DND-41 (cell line): ENCODE measurements around the gene CEP95.
A peak's percentile ranks its signal among the peaks of the same experiment; 100 is the strongest.

ENCODE experiments used
- ATAC-seq: fragments of 200-7000 bp; cut with Tn5 transposase; 3 replicates; pipeline ENCODE4 v1.9.1; 2021; ENCODE audit warnings: low read depth; ENCODE audit not compliant: insufficient read depth
- DNase-seq: peaks from one replicate; pipeline ENCODE4 v3.0.0-alpha.2; 2020
- H2AFZ ChIP-seq: 2 replicates; pipeline ENCODE4 v1.6.0; 2012; ENCODE audit warnings: low read depth, low read length
- H3K27ac ChIP-seq: 2 replicates; pipeline ENCODE4 v1.5.1; 2012; ENCODE audit warnings: low read length, inconsistent platforms
- H3K27me3 ChIP-seq: fragments of 200-600 bp; sonication (generic); 2 replicates; pipeline ENCODE4 v1.6.0; 2012; ENCODE audit warnings: low read length, mild to moderate bottlenecking, inconsistent platforms; ENCODE audit not compliant: insufficient read depth, poor library complexity
- H3K36me3 ChIP-seq: 2 replicates; pipeline ENCODE4 v1.5.1; 2012; ENCODE audit warnings: low read length, inconsistent platforms; ENCODE audit not compliant: insufficient read depth
- H3K4me1 ChIP-seq: 2 replicates; pipeline ENCODE4 v1.5.1; 2012; ENCODE audit warnings: mild to moderate bottlenecking, low read length; ENCODE audit not compliant: insufficient read depth
- H3K4me2 ChIP-seq: 2 replicates; pipeline ENCODE4 v1.6.0; 2012; ENCODE audit warnings: mild to moderate bottlenecking, moderate library complexity, low read length, inconsistent platforms; ENCODE audit not compliant: insufficient read depth
- H3K4me3 ChIP-seq, 2 experiments: fragments of 200-600 bp in 1 of 2; shearing (Covaris generic) in 1 of 2; 2 replicates each; pipeline ENCODE4 v1.5.1; 2012 to 2016; ENCODE audit warnings: inconsistent platforms in 2 of 2, low read length in 2 of 2, mild to moderate bottlenecking in 2 of 2, low read depth in 1 of 2, moderate library complexity in 1 of 2
- H3K79me2 ChIP-seq: 2 replicates; pipeline ENCODE4 v1.6.0; 2012; ENCODE audit warnings: low read length, inconsistent platforms; ENCODE audit not compliant: insufficient read depth
- H3K9ac ChIP-seq: 2 replicates; pipeline ENCODE4 v1.6.0; 2012; ENCODE audit warnings: low read depth, mild to moderate bottlenecking, inconsistent platforms, low read length, moderate library complexity
- H3K9me3 ChIP-seq: 2 replicates; pipeline ENCODE4 v1.5.1; 2012; ENCODE audit warnings: low read length, moderate library complexity, mild to moderate bottlenecking, inconsistent platforms; ENCODE audit not compliant: insufficient read depth, severe bottlenecking
- H4K20me1 ChIP-seq: 2 replicates; pipeline ENCODE4 v1.6.0; 2012; ENCODE audit warnings: low read length; ENCODE audit not compliant: insufficient read depth
- EZH2 ChIP-seq: IDR thresholded peaks from 3 replicates; pipeline ENCODE4 v1.6.1; 2012; ENCODE audit warnings: borderline replicate concordance, low read depth, mild to moderate bottlenecking, moderate library complexity, low read length, inconsistent platforms; ENCODE audit not compliant: severe bottlenecking
- TF ChIP-seq, protein P1 (sequence below): IDR thresholded peaks from 2 replicates; pipeline ENCODE4 v1.5.1; 2012; ENCODE audit warnings: borderline replicate concordance, low read length, moderate library complexity, mild to moderate bottlenecking; ENCODE audit not compliant: poor library complexity, severe bottlenecking; ENCODE audit errors: extremely low read depth

Gene CEP95

DNA sequence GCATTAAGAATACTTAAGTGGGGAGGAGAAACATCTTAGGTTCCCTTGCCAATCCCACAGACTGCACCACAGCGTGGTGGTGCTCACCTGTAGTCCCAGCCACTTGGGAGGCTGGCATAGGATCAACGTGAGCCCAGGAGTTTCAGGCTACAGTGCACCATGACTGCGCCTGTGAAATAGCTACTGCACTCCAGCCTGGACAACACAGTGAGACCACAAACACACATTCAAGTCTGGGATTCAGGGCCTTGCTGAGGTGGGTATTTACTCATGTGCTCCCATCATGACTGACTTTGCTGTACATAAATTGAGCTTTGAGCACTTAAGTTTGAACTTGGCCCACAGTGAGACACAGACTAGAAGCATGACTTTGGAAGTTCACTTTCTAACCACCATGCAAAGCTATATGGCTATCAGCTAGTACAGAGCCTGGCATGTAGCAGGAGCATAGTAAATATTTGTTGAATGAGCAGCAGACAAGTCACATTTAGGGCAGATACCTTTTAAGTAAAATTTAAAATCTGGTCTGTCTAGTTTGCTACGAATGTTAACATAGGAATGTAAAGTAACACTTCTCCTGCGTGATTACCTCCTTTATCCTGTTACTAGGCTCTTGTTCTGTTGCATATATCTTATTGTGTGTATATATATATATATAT, 33.5 kb downstream of the CEP95 start:
- no peak for TF ChIP-seq EZH2
- TF ChIP-seq, protein P1, sequence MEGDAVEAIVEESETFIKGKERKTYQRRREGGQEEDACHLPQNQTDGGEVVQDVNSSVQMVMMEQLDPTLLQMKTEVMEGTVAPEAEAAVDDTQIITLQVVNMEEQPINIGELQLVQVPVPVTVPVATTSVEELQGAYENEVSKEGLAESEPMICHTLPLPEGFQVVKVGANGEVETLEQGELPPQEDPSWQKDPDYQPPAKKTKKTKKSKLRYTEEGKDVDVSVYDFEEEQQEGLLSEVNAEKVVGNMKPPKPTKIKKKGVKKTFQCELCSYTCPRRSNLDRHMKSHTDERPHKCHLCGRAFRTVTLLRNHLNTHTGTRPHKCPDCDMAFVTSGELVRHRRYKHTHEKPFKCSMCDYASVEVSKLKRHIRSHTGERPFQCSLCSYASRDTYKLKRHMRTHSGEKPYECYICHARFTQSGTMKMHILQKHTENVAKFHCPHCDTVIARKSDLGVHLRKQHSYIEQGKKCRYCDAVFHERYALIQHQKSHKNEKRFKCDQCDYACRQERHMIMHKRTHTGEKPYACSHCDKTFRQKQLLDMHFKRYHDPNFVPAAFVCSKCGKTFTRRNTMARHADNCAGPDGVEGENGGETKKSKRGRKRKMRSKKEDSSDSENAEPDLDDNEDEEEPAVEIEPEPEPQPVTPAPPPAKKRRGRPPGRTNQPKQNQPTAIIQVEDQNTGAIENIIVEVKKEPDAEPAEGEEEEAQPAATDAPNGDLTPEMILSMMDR: no peak
- H3K4me1 ChIP-seq: no peaks in the 10 kb centered on the region
- H3K9ac ChIP-seq: no peak overlapping the region
- no peak overlapping the region for H3K4me2 ChIP-seq
- no peak overlapping the region for H3K27ac ChIP-seq
- no peaks in the 10 kb centered on the region for H4K20me1 ChIP-seq
- H3K9me3 ChIP-seq: no peaks in the 10 kb centered on the region
- no peak overlapping the region for H3K4me3 ChIP-seq
- H3K27me3 ChIP-seq: no peaks in the 10 kb centered on the region
- peaks cover 75% of the 10 kb centered on the region for H3K36me3 ChIP-seq
- H2AFZ ChIP-seq: no peak overlapping the region
- DNase-seq (no peak), ATAC-seq (peak; percentile 30; the same call in 1 of the 3 replicates)
- no peaks in the 10 kb centered on the region for H3K79me2 ChIP-seq

DNA sequence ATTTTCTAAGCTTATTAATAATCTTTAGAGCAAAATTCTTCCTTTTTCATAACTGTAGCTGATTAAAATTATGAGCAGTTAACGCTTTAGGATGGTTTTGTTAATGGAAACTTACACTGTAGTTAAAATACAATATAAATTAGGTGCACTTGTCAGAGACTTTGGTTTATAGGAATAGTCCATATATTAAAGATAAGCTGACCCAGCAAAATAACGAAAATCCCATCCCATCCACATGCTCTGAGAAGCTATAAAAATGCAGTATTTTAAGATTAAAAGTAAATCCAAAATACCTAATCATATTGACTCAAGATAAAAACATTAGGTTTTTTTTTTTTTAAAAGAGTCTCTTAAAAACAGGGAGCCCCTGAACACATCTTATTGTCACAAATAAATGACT, 38.0 kb downstream of the CEP95 start:
- Histone ChIP-seq H3K4me3 (no peak overlapping the region), H3K4me1 (no peaks in the 10 kb centered on the region), H3K4me2 (no peak overlapping the region), H3K36me3 (peaks cover 78% of the 10 kb centered on the region), H3K9me3 (no peaks in the 10 kb centered on the region), H3K79me2 (no peaks in the 10 kb centered on the region), H3K9ac (no peak overlapping the region), H3K27ac (no peak overlapping the region), H3K27me3 (no peaks in the 10 kb centered on the region), H4K20me1 (no peaks in the 10 kb centered on the region), H2AFZ (no peak overlapping the region)
- TF ChIP-seq, protein P1: no peak
- TF ChIP-seq EZH2: no peak
- DNase-seq (no peak), ATAC-seq (no peak)

DNA sequence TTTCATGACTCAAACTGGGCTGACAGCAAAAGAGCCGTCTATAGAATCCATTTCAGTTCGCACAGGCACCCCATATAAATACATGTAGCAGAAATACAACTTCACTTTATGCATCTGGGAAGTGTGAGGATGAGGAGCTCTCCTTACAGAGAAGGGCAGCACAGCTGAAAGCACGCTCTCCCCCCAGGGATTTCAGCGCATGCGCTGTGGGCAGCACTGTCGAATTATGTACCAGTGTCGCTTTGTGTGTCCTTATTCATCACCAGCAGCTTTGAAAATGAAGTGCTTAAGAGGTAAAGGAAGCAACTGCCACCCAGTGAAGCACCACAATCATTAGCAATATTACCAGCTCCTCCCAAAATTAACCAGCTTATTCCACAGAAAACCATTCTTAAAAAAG, 39.9 kb downstream of the CEP95 start:
- Histone ChIP-seq H3K4me2 (no peak overlapping the region), H3K27me3 (no peaks in the 10 kb centered on the region), H4K20me1 (no peaks in the 10 kb centered on the region), H3K79me2 (no peaks in the 10 kb centered on the region), H3K36me3 (peaks cover 86% of the 10 kb centered on the region), H2AFZ (no peak overlapping the region), H3K9ac (no peak overlapping the region), H3K9me3 (no peaks in the 10 kb centered on the region), H3K4me3 (no peak overlapping the region), H3K4me1 (no peaks in the 10 kb centered on the region), H3K27ac (no peak overlapping the region)
- ATAC-seq (no peak), DNase-seq (no peak)
- TF ChIP-seq, protein P1: no peak
- no peak for TF ChIP-seq EZH2

DNA sequence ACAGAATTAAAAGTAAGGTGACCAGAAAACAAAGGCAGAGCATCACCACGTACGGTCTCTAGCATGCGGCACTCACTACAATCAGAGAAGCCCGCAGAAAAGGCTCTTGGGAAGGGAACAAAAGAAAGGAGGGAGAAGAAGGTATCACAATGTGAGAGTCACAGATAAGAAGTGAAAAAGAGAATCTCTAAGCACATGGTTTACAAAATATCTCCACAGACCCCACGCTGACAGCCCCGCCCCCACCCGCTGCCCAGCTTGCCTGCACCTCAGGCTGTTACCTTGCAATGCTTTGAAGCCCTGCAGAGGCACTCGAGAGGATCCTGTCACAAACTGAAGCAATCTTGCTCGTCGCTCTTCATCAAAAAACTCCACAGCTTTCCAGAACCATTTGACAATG, 40.5 kb downstream of the CEP95 start:
- H3K9me3 ChIP-seq: no peaks in the 10 kb centered on the region
- H3K27ac ChIP-seq: no peak overlapping the region
- H3K9ac ChIP-seq: no peak overlapping the region
- H4K20me1 ChIP-seq: no peaks in the 10 kb centered on the region
- H3K36me3 ChIP-seq: peaks cover 82% of the 10 kb centered on the region
- no peak overlapping the region for H3K4me2 ChIP-seq
- ATAC-seq (no peak), DNase-seq (no peak)
- H3K4me1 ChIP-seq: no peaks in the 10 kb centered on the region
- TF ChIP-seq EZH2: no peak
- TF ChIP-seq, protein P1: no peak
- no peaks in the 10 kb centered on the region for H3K27me3 ChIP-seq
- no peaks in the 10 kb centered on the region for H3K79me2 ChIP-seq
- H2AFZ ChIP-seq: no peak overlapping the region
- H3K4me3 ChIP-seq: no peak overlapping the region
